Endothelial cell of umbilical vein (primary cell): ENCODE data around the gene OCIAD1. TPM values are rescaled to one million over a fixed set of nuclear protein-coding genes. Genes with fewer than 3 reads are reported as not detected.

ENCODE experiments used
- BruUV-seq: library from RNA; stranded (reverse); fragments of 400-500 nt; replicated peaks from 2 replicates; lab custom pipeline; 2021; lab: Mats Ljungman, UMichigan
- CTCF ChIA-PET: fragments of 300-600, 350-600 bp; sonication (Branson Sonifier 250); formaldehyde crosslinking; loops from one replicate; lab custom pipeline; 2021; ENCODE audit warnings: antibody characterized with exemption, inconsistent platforms; lab: Charles Lee
- POLR2A ChIA-PET: fragments of 300-600, 350-600 bp; sonication (Branson Sonifier 250); formaldehyde crosslinking; loops from one replicate; lab custom pipeline; 2021; ENCODE audit warnings: antibody characterized with exemption, inconsistent platforms; lab: Charles Lee
- DNase-seq: peaks from one replicate; pipeline ENCODE4 v3.0.0-alpha.2; 2011; ENCODE audit warnings: low read depth, low spot score
- FAIRE-seq: peaks from 2 replicates; lab custom pipeline; 2011; peaks lifted over from hg19 to GRCh38; lab: Jason Lieb, UNC
- H2AFZ ChIP-seq: 2 replicates; pipeline ENCODE4 v1.6.0; 2012; ENCODE audit warnings: low read depth, low read length, control low read depth, inconsistent platforms
- H3K27ac ChIP-seq: 2 replicates; pipeline ENCODE4 v1.5.1; 2011; ENCODE audit warnings: low read depth, mild to moderate bottlenecking, control low read depth, low read length, moderate library complexity; ENCODE audit not compliant: insufficient read depth
- H3K27me3 ChIP-seq, 2 experiments: 2 replicates each; pipeline versions ENCODE4 v1.6.0 to v1.6.1; 2011; ENCODE audit warnings: low read length in 2 of 2, mixed read lengths in 1 of 2; ENCODE audit not compliant: control insufficient read depth in 2 of 2, insufficient read depth in 2 of 2
- H3K36me3 ChIP-seq, 2 experiments: 2 replicates in 1 of 2; 3 replicates in 1 of 2; pipeline ENCODE4 v1.5.1; 2011; ENCODE audit warnings: low read length in 2 of 2, mild to moderate bottlenecking in 1 of 2, moderate library complexity in 1 of 2; ENCODE audit not compliant: control insufficient read depth in 2 of 2, insufficient read depth in 2 of 2; ENCODE audit errors: extremely low read depth in 1 of 2
- H3K4me1 ChIP-seq: 3 replicates; pipeline ENCODE4 v1.5.1; 2011; ENCODE audit warnings: mild to moderate bottlenecking, low read length; ENCODE audit not compliant: control insufficient read depth, insufficient read depth; ENCODE audit errors: extremely low read depth
- H3K4me2 ChIP-seq: 2 replicates; pipeline ENCODE4 v1.6.1; 2011; ENCODE audit warnings: low read length, control low read depth, mixed read lengths; ENCODE audit not compliant: insufficient read depth
- H3K4me3 ChIP-seq, 3 experiments: fragments of 200-600 bp in 1 of 3; sonication (generic), shearing (Covaris generic) in 1 of 3; replicated peaks in 1 of 3; 2 replicates each; pipeline ENCODE4 v1.5.1; 2011 to 2016; ENCODE audit warnings: control low read depth in 3 of 3, low read length in 3 of 3, mild to moderate bottlenecking in 2 of 3, inconsistent platforms in 1 of 3, low read depth in 1 of 3, moderate library complexity in 1 of 3; ENCODE audit not compliant: insufficient read depth in 1 of 3
- H3K79me2 ChIP-seq: 2 replicates; pipeline ENCODE4 v1.6.0; 2012; ENCODE audit warnings: low read length, inconsistent platforms; ENCODE audit not compliant: control insufficient read depth, insufficient read depth
- H3K9ac ChIP-seq: replicated peaks from 2 replicates; pipeline ENCODE3; 2011; ENCODE audit warnings: low read length, control low read depth; ENCODE audit not compliant: insufficient read depth; ENCODE audit errors: extremely low read depth
- H3K9me1 ChIP-seq: replicated peaks from 3 replicates; pipeline ENCODE4 v1.6.0; 2011; ENCODE audit warnings: mild to moderate bottlenecking, low read length; ENCODE audit not compliant: control insufficient read depth, insufficient read depth; ENCODE audit errors: extremely low read depth
- H3K9me3 ChIP-seq: replicated peaks from 2 replicates; pipeline ENCODE4 v1.5.1; 2012; ENCODE audit warnings: low read length, inconsistent platforms; ENCODE audit not compliant: control insufficient read depth, insufficient read depth
- H4K20me1 ChIP-seq: replicated peaks from 2 replicates; pipeline ENCODE3; 2011; ENCODE audit warnings: mild to moderate bottlenecking, low read length; ENCODE audit not compliant: control insufficient read depth, insufficient read depth; ENCODE audit errors: extremely low read depth
- EZH2 ChIP-seq: IDR thresholded peaks from 2 replicates; pipeline ENCODE4 v1.6.1; 2012; ENCODE audit warnings: borderline replicate concordance, low read depth, mild to moderate bottlenecking, moderate library complexity, low read length, inconsistent platforms; ENCODE audit not compliant: severe bottlenecking
- FOS ChIP-seq: IDR thresholded peaks from 2 replicates; pipeline ENCODE4 v1.6.1; 2011; ENCODE audit warnings: mild to moderate bottlenecking, low read length, moderate library complexity, borderline replicate concordance; ENCODE audit not compliant: insufficient read depth
- GATA2 ChIP-seq: IDR thresholded peaks from 2 replicates; pipeline ENCODE4 v1.7.0; 2011; ENCODE audit warnings: low read depth, mild to moderate bottlenecking, moderate library complexity, mixed read lengths, low read length; ENCODE audit not compliant: insufficient read length, insufficient read depth
- JUN ChIP-seq: IDR thresholded peaks from 2 replicates; pipeline ENCODE4 v1.6.1; 2011; ENCODE audit warnings: borderline replicate concordance, low read depth; ENCODE audit not compliant: insufficient read length, insufficient read depth
- MYC ChIP-seq: IDR thresholded peaks from one replicate; pipeline ENCODE4 v1.6.1; 2011; ENCODE audit warnings: mild to moderate bottlenecking, low read depth, low read length
- POLR2A ChIP-seq: IDR thresholded peaks from 2 replicates; pipeline ENCODE4 v1.6.1; 2012; ENCODE audit warnings: low read depth, mild to moderate bottlenecking, control low read depth, low read length
- POLR2AphosphoS5 ChIP-seq: IDR thresholded peaks from 2 replicates; pipeline ENCODE4 v1.6.1; 2012; ENCODE audit warnings: low read depth, mild to moderate bottlenecking, control low read depth, low read length, moderate library complexity; ENCODE audit not compliant: insufficient read depth
- dilution Hi-C: fragments of 300-500 bp; cut with MboI; formaldehyde crosslinking; loops from one replicate; pipeline ENCODE4 v1.15.0; 2019; ENCODE audit warnings: low sequenced_read_pairs; ENCODE audit not compliant: extremely low pct_ligation_motif_present
- intact Hi-C: fragments of 100-400 bp; cut with micrococcal nuclease; formaldehyde crosslinking; loops from one replicate; pipeline ENCODE4 v1.10.0; 2022
- polyA plus RNA-seq, 4 experiments: library from polyadenylated mRNA; depleted of rRNA in 3 of 4; stranded (reverse) in 3 of 4; unstranded in 1 of 4; fragments of >200 nt; gene quantifications; 2 replicates each; pipeline versions ENCODE4 v1.2.1 to v1.2.3, GENCODE V29; 2011 to 2012; ENCODE audit warnings: missing spikeins in 1 of 4
- total RNA-seq: library from RNA; stranded (reverse); gene quantifications from 2 replicates; pipeline ENCODE4 v1.2.3, GENCODE V29; 2021
- TF ChIP-seq, protein P1 (sequence below): IDR thresholded peaks from 2 replicates; pipeline ENCODE4 v1.6.1; 2011; ENCODE audit not compliant: insufficient read depth, insufficient read length
- TF ChIP-seq, protein P2 (sequence below), 2 donors: IDR thresholded peaks; 1 replicate in 1 of 2; 2 replicates in 1 of 2; pipeline ENCODE4 v1.5.1; 2011; ENCODE audit warnings: low read length in 2 of 2, mild to moderate bottlenecking in 2 of 2, moderate library complexity in 2 of 2, control low read depth in 1 of 2, inconsistent platforms in 1 of 2, low read depth in 1 of 2; ENCODE audit not compliant: insufficient read depth in 1 of 2; ENCODE audit errors: extremely low read depth in 1 of 2

Gene OCIAD1
- total and polyA plus RNA-seq, 2 donors (not counting 3 experiments of a cell fraction or from before 2014, with no cell fraction given): 81.7 to 101 TPM

DNA sequence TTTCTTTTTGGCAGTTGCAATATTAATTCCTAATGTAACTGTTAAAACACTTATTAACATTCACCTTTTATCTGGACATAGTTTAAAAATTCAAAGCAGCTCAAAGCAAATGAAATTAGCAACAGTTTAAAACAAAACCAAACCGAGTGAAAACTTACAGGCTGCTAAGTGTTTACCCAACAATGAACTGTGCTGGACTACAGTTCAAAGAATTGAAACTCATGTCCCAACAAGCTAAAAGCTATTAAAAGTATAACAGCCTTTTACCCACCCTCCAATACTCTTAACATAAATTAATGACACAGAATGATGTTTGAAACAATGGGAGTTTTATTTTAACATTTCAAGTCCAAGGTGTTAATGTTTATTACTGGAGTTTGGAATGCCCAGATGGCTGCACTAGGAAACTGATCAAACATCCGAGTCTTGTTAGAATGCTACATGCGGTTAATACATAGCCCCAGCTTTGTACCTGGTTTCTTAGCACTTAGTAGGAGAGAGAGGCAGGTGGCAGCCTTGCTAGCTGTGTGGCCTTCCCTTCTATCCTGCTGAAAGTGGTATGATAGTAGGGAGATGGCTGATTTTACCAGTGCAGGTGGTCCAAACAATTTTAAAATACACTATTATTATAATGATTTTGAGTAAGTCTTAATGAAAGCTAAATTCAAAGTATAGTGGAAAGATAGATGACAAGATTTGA lies 29.7 kb upstream of the OCIAD1 start:
- intact Hi-C loops: loop anchor here (1.0 kb wide), 1 partner anchor 21 kb away; the partner anchor contains the start of gene FRYL
- no peaks in the 10 kb centered on the region for H4K20me1 ChIP-seq
- H3K79me2 ChIP-seq: no peaks in the 10 kb centered on the region
- ChIA-PET POLR2A (interaction anchor here (1.0 kb wide), 1 partner anchor 21 kb away, joined by 4 read pairs; the partner anchor contains the start of gene FRYL), CTCF (no interaction called here)
- H3K36me3 ChIP-seq: no peaks in the 10 kb centered on the region
- H3K27ac ChIP-seq: no peak overlapping the region
- dilution Hi-C loops: no loop called here
- no peaks in the 10 kb centered on the region for H3K27me3 ChIP-seq
- BruUV-seq: no TSS peak
- FAIRE-seq (no peak), DNase-seq (peak; percentile 47)
- H3K4me3 ChIP-seq: no peak overlapping the region
- H3K9ac ChIP-seq: no peak overlapping the region
- H3K9me3 ChIP-seq: no peaks in the 10 kb centered on the region
- H3K4me1 ChIP-seq: peaks cover 36% of the 10 kb centered on the region
- H3K9me1 ChIP-seq: no peaks in the 10 kb centered on the region
- TF ChIP-seq FOS: no peak
- no peak for TF ChIP-seq EZH2
- no peak for TF ChIP-seq POLR2AphosphoS5
- TF ChIP-seq, protein P1, sequence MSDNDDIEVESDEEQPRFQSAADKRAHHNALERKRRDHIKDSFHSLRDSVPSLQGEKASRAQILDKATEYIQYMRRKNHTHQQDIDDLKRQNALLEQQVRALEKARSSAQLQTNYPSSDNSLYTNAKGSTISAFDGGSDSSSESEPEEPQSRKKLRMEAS: no peak
- TF ChIP-seq, protein P2, sequence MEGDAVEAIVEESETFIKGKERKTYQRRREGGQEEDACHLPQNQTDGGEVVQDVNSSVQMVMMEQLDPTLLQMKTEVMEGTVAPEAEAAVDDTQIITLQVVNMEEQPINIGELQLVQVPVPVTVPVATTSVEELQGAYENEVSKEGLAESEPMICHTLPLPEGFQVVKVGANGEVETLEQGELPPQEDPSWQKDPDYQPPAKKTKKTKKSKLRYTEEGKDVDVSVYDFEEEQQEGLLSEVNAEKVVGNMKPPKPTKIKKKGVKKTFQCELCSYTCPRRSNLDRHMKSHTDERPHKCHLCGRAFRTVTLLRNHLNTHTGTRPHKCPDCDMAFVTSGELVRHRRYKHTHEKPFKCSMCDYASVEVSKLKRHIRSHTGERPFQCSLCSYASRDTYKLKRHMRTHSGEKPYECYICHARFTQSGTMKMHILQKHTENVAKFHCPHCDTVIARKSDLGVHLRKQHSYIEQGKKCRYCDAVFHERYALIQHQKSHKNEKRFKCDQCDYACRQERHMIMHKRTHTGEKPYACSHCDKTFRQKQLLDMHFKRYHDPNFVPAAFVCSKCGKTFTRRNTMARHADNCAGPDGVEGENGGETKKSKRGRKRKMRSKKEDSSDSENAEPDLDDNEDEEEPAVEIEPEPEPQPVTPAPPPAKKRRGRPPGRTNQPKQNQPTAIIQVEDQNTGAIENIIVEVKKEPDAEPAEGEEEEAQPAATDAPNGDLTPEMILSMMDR (IDR thresholded peaks at IDR 0.05; ENCODE audit: extremely low read depth in 1 of 2, insufficient read depth in 1 of 2, low read depth in 1 of 2, low read length in 2 of 2): no peak
- TF ChIP-seq JUN: no peak
- no peak for TF ChIP-seq POLR2A
- no peak for TF ChIP-seq GATA2
- TF ChIP-seq MYC: no peak
- H2AFZ ChIP-seq: no peak overlapping the region
- H3K4me2 ChIP-seq: peak overlapping the region; percentile 63
